LNCaP clone FGC (cell line): ENCODE results near the gene SUPT16H.

ENCODE experiments used
- DNase-seq: peaks from one replicate; pipeline ENCODE4 v3.0.0-alpha.2; 2011; ENCODE audit warnings: low read depth
- H3K4me3 ChIP-seq: 2 replicates; pipeline ENCODE4 v1.5.1; 2011; ENCODE audit warnings: mild to moderate bottlenecking, low read depth, low read length, control low read depth
- TF ChIP-seq, protein P1 (sequence below): IDR thresholded peaks from 2 replicates; pipeline ENCODE4 v1.5.1; 2012; ENCODE audit warnings: mild to moderate bottlenecking; ENCODE audit not compliant: control insufficient read depth, insufficient read depth; ENCODE audit errors: extremely low read depth

SUPT16H gene

DNA sequence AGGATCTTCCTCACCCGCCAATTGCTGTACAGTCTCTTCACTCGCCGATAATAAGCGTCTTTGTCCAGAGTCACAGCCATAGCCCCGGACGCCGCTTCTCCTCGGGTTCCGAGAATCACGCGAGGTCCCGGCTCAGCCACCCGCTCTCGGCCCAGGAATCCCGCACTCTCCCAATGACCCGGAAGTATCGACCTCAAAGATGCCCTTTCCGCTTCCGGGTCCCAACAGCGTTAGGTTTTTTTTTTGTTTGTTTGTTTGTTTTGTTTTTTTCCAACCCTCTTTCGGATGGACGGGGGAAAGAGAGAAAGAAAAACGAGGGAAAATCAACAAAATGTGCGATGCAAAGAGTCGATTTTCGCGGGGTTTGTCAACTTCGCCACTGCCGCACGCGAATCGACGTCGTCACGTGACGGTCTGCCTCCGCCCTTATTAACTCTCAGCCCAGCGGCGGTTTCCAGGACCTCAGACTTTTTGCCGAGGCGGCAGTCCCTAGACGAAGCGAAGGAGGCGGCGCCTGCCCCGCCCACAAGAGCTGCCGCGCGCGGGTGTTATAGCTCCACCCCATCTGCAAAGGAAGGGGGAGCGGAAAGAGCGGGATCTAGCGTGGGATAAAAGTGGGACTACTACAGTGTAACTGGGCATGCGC, at the start of gene SUPT16H:
SUPT16H (minus strand) TSS at position 172 of the 646 bp plus-strand sequence; CDS start at position 80, 92 bp downstream.
- TF ChIP-seq, protein P1, sequence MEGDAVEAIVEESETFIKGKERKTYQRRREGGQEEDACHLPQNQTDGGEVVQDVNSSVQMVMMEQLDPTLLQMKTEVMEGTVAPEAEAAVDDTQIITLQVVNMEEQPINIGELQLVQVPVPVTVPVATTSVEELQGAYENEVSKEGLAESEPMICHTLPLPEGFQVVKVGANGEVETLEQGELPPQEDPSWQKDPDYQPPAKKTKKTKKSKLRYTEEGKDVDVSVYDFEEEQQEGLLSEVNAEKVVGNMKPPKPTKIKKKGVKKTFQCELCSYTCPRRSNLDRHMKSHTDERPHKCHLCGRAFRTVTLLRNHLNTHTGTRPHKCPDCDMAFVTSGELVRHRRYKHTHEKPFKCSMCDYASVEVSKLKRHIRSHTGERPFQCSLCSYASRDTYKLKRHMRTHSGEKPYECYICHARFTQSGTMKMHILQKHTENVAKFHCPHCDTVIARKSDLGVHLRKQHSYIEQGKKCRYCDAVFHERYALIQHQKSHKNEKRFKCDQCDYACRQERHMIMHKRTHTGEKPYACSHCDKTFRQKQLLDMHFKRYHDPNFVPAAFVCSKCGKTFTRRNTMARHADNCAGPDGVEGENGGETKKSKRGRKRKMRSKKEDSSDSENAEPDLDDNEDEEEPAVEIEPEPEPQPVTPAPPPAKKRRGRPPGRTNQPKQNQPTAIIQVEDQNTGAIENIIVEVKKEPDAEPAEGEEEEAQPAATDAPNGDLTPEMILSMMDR = no peak
- H3K4me3 ChIP-seq = peak within 1 kb of the TSS; percentile 97
- peak; percentile 80 for DNase-seq

DNA sequence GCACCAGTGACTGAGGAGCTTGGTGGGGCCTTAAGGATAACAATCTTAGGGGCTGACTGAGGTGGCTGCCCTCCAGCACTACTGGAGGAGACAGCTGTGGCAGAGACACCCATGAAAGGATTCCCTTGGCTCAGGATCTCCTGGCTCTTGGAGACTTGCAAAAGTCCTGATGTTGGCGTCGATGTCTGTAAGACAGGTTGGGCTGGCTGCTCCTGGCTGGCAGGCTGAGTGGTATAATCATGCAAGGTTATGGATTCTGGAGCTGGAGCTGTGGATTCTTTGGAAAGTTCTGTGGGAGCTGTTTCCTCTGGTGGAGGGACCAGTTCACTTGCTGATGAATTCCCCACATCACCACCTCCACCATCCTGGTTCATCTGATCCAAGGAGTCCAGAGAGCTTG, 47.3 kb upstream of the SUPT16H start:
- peak; percentile 65 for DNase-seq
- TF ChIP-seq, protein P1 = no peak

DNA sequence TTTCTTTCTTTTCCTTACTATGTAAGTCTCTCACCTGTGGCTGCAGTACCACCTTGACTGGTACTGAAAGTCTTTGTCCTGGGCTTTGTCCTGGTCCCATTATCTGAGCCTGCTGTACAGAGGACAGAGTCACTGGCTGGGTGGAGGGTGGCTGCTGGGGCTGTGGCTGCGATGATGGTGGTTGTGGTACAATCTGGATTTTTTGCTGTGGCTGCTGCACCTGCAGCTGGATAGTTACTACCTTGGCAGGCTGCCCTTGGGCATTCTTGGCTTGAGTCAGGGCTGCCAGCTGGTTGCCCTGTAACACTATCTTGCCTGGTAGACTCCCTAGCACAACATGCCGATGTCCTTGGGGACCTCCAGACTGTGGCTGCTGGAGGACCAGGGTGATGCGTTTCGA, 45.1 kb upstream of the SUPT16H start:
- TF ChIP-seq, protein P1 = no peak
- DNase-seq = no peak
- H3K4me3 ChIP-seq = no peak overlapping the region

More for the DNA sequence above, 47.3 kb upstream of the SUPT16H start:
- H3K4me3 ChIP-seq = no peak overlapping the region

DNA sequence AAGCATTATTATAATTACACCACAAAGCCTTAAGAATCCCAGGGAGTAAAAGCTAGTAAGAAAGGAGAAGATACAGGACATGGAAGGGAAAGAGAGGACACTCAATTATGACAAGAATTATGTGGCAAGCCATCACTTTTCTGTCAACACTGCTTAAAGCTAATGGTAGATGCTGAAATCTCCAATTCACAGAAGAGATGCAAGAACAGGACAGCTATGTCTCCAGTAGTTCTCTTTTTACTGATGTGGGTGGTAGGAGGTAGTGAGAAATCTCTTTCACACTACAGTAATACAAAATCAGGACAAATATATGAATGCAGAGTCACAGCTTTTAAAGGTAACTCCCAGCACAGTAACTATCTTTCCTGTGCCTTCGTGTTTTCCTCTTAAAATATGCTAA, 42.9 kb upstream of the SUPT16H start:
- TF ChIP-seq, protein P1 = no peak
- H3K4me3 ChIP-seq = no peak overlapping the region
- no peak for DNase-seq

DNA sequence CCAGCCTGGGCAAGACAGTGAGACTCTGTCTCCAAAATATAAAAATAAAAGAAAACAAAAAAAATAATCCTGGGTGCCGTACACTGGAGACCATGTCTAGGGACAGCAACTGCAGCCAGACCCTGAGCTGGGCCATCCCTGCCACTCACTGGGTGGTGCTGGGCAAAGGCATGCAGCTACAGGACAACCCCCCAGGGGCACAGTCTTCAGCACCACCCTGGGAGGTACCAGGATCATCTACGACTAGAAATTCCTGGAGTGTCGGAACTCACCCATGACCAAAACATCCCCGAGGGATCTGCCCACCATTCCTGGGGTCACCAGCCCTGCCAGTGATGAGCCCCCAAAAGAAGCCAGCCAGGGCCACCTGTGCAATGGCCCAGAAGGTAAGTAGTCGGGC, 35.7 kb upstream of the SUPT16H start:
- TF ChIP-seq, protein P1 = no peak
- no peak for DNase-seq
- H3K4me3 ChIP-seq = no peak overlapping the region

DNA sequence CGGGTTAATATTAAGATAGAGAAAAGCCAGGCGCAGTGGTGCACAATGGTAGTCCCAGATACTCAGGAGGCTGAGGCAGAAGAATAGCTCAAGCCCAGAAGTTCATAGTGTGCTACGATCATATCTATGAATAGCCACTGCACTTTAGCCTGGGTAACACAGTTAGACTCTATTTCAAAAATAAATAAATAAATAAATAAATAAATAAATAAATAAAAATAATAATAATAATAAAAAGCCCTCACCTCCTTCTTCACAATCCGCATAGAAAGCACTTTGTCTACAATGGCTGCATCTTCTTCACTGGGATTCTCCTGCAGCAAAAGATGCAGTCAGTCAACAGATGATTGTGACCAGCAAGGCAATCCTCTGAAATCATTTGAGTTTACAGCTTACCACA, 31.5 kb upstream of the SUPT16H start:
- no peak overlapping the region for H3K4me3 ChIP-seq

More for the DNA sequence above, 31.5 kb upstream of the SUPT16H start:
- no peak for DNase-seq
- TF ChIP-seq, protein P1 = no peak
